Panc1 (cell line): Measurements from ENCODE around the gene GDPD1. TPM values are rescaled to one million over a fixed set of nuclear protein-coding genes. Genes with fewer than 3 reads are reported as not detected.

Source experiments
- ATAC-seq: fragments of 200-7000 bp; cut with Tn5 transposase; 2 replicates; pipeline ENCODE4 v1.9.1; 2020; ENCODE audit warnings: mild to moderate bottlenecking, moderate library complexity
- BruUV-seq: library from RNA; stranded (reverse); fragments of 400-500 nt; replicated peaks from 2 replicates; lab custom pipeline; 2021; lab: Mats Ljungman, UMichigan
- CTCF ChIA-PET: fragments of 300-600 bp; sonication (Branson Sonifier 250); formaldehyde crosslinking; loops from one replicate; lab custom pipeline; 2022; ENCODE audit warnings: antibody characterized with exemption; lab: Charles Lee
- POLR2A ChIA-PET: fragments of 300-600 bp; sonication (Branson Sonifier 250); formaldehyde crosslinking; loops from one replicate; lab custom pipeline; 2022; ENCODE audit warnings: antibody characterized with exemption; lab: Charles Lee
- DNase-seq: peaks from one replicate; pipeline ENCODE4 v3.0.0-alpha.2; 2010; ENCODE audit warnings: low read depth, low spot score
- H3K27ac ChIP-seq: 2 replicates; pipeline ENCODE4 v1.5.1; 2011; ENCODE audit warnings: mild to moderate bottlenecking, low read length, inconsistent platforms
- H3K27me3 ChIP-seq: fragments of 200-500 bp; sonication (Bioruptor generic); 2 replicates; pipeline ENCODE4 v1.6.0; 2014; ENCODE audit warnings: low read length, inconsistent platforms; ENCODE audit not compliant: control insufficient read depth, insufficient read depth
- H3K36me3 ChIP-seq: fragments of 200-500 bp; sonication (Bioruptor generic); 2 replicates; pipeline ENCODE4 v1.5.1; 2014; ENCODE audit warnings: inconsistent platforms, mild to moderate bottlenecking, low read length, moderate library complexity; ENCODE audit not compliant: control insufficient read depth, insufficient read depth
- H3K4me1 ChIP-seq: 2 replicates; pipeline ENCODE4 v1.5.1; 2011; ENCODE audit warnings: inconsistent platforms, mild to moderate bottlenecking, low read length, moderate library complexity; ENCODE audit not compliant: control insufficient read depth, insufficient read depth
- H3K4me3 ChIP-seq, 2 experiments: 2 replicates each; pipeline ENCODE4 v1.5.1; 2011 to 2012; ENCODE audit warnings: low read depth in 2 of 2, low read length in 2 of 2, mild to moderate bottlenecking in 2 of 2, inconsistent platforms in 1 of 2, moderate library complexity in 1 of 2
- H3K9me3 ChIP-seq: fragments of 200-500 bp; sonication (Bioruptor generic); 2 replicates; pipeline ENCODE4 v1.5.1; 2014; ENCODE audit warnings: low read depth, mild to moderate bottlenecking, inconsistent platforms, low read length, moderate library complexity; ENCODE audit not compliant: control insufficient read depth, insufficient read depth
- POLR2AphosphoS5 ChIP-seq: IDR thresholded peaks from 2 replicates; pipeline ENCODE4 v1.6.1; 2012; ENCODE audit warnings: mild to moderate bottlenecking, low read depth, low read length, moderate library complexity
- SIN3A ChIP-seq: IDR thresholded peaks from 2 replicates; pipeline ENCODE4 v1.6.1; 2012; ENCODE audit warnings: low read depth, mild to moderate bottlenecking, low read length, moderate library complexity, borderline replicate concordance; ENCODE audit not compliant: insufficient read depth
- TCF7L2 ChIP-seq: IDR thresholded peaks from 2 replicates; pipeline ENCODE4 v1.6.1; 2011; ENCODE audit warnings: mild to moderate bottlenecking, low read depth, low read length, inconsistent platforms
- in situ Hi-C: cut with HindIII; loops from 2 replicates; pipeline ENCODE4 v1.10.0; 2016; ENCODE audit warnings: low sequenced_read_pairs, low pct_unique_long_range_greater_than_20kb
- intact Hi-C: fragments of 100-400 bp; cut with micrococcal nuclease; formaldehyde crosslinking; loops from one replicate; pipeline ENCODE4 v1.10.0; 2022; ENCODE audit not compliant: unreplicated experiment
- total RNA-seq: library from RNA; stranded (reverse); gene quantifications from one replicate; pipeline ENCODE4 v1.2.1, GENCODE V29; 2021; ENCODE audit not compliant: unreplicated experiment
- TF ChIP-seq, protein P1 (sequence below), 2 experiments: IDR thresholded peaks; 2 replicates each; pipeline ENCODE4 v1.6.1; 2011 to 2012; ENCODE audit warnings: low read depth in 2 of 2, control low read depth in 1 of 2, low read length in 1 of 2, mild to moderate bottlenecking in 1 of 2, moderate library complexity in 1 of 2; ENCODE audit not compliant: insufficient read depth in 1 of 2
- TF ChIP-seq, protein P2 (sequence below): fragments of 450-650 bp; IDR thresholded peaks from 2 replicates; pipeline ENCODE4 v1.5.1; 2017; ENCODE audit warnings: mild to moderate bottlenecking

The GDPD1 gene
- total RNA-seq, 1 experiment from 2014 or later, result 0.26 TPM

DNA sequence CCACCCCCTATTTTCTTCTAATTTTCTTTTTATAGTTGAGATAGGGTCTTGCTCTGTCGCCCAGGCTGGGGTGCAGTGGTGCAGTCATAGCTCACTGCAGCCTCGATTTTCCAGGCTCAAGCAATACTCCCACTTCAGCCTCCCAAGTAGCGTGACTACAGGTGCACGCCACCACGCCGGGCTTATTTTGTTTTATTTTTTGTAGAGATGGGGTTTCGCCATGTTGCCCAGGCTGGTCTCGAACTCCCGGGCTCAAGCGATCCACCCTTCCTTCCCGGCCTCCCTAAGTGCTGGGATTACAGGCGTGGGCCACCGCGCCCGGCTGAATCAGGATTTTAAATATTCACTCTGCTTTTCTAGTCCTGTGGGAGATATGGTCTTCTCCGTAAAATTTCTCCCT is 941 bp upstream of the GDPD1 start:
- POLR2A ChIA-PET, result no interaction called here
- DNase-seq (no peak), ATAC-seq (no peak)
- H3K27ac ChIP-seq, result no peak overlapping the region
- in situ Hi-C loops, result no loop called here
- H3K27me3 ChIP-seq, result no peaks in the 10 kb centered on the region
- no peaks in the 10 kb centered on the region for H3K4me1 ChIP-seq
- CTCF ChIA-PET, result no interaction called here
- intact Hi-C loops, result no loop called here
- no peaks in the 10 kb centered on the region for H3K9me3 ChIP-seq
- no peaks in the 10 kb centered on the region; the same call in 1 of the 2 replicates for H3K36me3 ChIP-seq
- H3K4me3 ChIP-seq, result peak overlapping the region; percentile 73 to 94
- TF ChIP-seq, protein P1, sequence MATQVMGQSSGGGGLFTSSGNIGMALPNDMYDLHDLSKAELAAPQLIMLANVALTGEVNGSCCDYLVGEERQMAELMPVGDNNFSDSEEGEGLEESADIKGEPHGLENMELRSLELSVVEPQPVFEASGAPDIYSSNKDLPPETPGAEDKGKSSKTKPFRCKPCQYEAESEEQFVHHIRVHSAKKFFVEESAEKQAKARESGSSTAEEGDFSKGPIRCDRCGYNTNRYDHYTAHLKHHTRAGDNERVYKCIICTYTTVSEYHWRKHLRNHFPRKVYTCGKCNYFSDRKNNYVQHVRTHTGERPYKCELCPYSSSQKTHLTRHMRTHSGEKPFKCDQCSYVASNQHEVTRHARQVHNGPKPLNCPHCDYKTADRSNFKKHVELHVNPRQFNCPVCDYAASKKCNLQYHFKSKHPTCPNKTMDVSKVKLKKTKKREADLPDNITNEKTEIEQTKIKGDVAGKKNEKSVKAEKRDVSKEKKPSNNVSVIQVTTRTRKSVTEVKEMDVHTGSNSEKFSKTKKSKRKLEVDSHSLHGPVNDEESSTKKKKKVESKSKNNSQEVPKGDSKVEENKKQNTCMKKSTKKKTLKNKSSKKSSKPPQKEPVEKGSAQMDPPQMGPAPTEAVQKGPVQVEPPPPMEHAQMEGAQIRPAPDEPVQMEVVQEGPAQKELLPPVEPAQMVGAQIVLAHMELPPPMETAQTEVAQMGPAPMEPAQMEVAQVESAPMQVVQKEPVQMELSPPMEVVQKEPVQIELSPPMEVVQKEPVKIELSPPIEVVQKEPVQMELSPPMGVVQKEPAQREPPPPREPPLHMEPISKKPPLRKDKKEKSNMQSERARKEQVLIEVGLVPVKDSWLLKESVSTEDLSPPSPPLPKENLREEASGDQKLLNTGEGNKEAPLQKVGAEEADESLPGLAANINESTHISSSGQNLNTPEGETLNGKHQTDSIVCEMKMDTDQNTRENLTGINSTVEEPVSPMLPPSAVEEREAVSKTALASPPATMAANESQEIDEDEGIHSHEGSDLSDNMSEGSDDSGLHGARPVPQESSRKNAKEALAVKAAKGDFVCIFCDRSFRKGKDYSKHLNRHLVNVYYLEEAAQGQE (IDR thresholded peaks at IDR 0.05; ENCODE audit: insufficient read depth in 1 of 2, low read depth in 2 of 2, low read length in 1 of 2), result no peak
- TF ChIP-seq SIN3A, result no peak
- no peak for TF ChIP-seq POLR2AphosphoS5
- TF ChIP-seq, protein P2, sequence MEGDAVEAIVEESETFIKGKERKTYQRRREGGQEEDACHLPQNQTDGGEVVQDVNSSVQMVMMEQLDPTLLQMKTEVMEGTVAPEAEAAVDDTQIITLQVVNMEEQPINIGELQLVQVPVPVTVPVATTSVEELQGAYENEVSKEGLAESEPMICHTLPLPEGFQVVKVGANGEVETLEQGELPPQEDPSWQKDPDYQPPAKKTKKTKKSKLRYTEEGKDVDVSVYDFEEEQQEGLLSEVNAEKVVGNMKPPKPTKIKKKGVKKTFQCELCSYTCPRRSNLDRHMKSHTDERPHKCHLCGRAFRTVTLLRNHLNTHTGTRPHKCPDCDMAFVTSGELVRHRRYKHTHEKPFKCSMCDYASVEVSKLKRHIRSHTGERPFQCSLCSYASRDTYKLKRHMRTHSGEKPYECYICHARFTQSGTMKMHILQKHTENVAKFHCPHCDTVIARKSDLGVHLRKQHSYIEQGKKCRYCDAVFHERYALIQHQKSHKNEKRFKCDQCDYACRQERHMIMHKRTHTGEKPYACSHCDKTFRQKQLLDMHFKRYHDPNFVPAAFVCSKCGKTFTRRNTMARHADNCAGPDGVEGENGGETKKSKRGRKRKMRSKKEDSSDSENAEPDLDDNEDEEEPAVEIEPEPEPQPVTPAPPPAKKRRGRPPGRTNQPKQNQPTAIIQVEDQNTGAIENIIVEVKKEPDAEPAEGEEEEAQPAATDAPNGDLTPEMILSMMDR, result no peak
- no peak for TF ChIP-seq TCF7L2
- BruUV-seq, result no TSS peak

DNA sequence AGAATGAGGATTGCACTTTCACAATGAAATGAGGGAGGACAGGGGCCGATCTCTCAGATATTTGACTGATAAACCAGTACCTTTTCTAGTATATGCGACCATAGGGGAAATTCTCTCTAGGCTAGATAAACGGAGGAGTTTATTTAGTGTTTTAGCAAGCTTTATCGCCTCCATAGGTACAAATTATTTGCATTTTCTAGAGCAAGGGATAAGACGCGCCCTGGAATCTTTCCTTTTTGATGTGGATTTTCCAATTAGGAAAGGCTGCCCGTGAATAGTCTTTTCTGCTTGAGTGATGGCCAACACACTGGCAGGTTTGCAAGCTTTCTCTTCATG is 351 bp upstream of the GDPD1 start:
- intact Hi-C loops, result no loop called here
- CTCF ChIA-PET, result interaction anchor here (1.0 kb wide), 1 partner anchor 110 kb away, joined by 3 read pairs; no protein-coding TSS in a partner anchor
- DNase-seq (no peak), ATAC-seq (no peak)
- H3K27ac ChIP-seq, result peak overlapping the region; percentile 79
- H3K4me1 ChIP-seq, result no peaks in the 10 kb centered on the region
- in situ Hi-C loops, result no loop called here
- H3K36me3 ChIP-seq, result no peaks in the 10 kb centered on the region; the same call in 1 of the 2 replicates
- no peaks in the 10 kb centered on the region for H3K9me3 ChIP-seq
- peak overlapping the region; percentile 73 to 94 for H3K4me3 ChIP-seq
- H3K27me3 ChIP-seq, result no peaks in the 10 kb centered on the region
- POLR2A ChIA-PET, result no interaction called here
- TF ChIP-seq, protein P2, result no peak
- no peak for TF ChIP-seq SIN3A
- TF ChIP-seq TCF7L2, result no peak
- TF ChIP-seq, protein P1 (IDR thresholded peaks at IDR 0.05; ENCODE audit: insufficient read depth in 1 of 2, low read depth in 2 of 2, low read length in 1 of 2), result no peak
- no peak for TF ChIP-seq POLR2AphosphoS5
- no TSS peak for BruUV-seq
